Islet precursor cell (in vitro differentiated cells): ENCODE measurements around the gene PTPRM.

Source experiments
- DNase-seq: peaks from one replicate; pipeline ENCODE4 v3.0.0-alpha.2; 2018

The PTPRM gene

DNA sequence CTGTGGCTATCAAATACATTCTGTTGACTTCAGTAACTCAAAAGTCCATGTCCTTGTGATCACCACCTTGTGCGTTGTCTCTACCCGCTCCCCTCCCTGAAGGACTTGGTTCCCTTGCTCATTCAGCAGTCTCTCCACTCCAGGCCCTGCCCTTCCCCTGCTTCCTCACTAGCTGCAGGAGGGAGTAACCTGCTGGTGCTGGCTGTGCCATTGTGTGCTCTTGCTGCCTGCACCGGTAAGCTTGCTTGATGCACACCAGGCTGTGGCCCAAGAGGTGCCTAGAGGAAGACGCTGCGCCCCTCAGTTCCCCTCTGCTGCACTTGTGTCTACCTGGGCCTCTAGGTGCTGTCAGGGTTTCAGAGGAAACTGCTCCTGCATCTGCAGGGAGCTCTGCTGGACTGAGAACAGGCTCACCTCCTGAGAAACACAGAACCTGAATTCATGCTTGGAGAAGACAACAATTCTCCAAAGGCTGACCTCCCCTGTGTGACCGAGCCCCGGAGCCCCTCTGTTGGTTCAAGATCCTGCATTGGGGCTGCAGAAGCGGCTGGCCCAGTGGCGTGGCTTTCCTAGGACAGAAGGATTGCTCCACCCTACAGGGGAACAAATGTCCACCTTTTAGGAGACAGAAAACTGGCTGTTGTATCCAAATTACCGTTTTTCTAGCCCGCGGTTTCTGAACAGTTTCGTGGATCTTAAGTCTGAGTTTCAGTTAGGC, 33.6 kb downstream of the PTPRM start:
- DNase-seq: no peak

- DNase-seq: peak; percentile 89
Measured at GRCh38 chr18:7601246-7601615, 34.1 kb downstream of the PTPRM start.

DNA sequence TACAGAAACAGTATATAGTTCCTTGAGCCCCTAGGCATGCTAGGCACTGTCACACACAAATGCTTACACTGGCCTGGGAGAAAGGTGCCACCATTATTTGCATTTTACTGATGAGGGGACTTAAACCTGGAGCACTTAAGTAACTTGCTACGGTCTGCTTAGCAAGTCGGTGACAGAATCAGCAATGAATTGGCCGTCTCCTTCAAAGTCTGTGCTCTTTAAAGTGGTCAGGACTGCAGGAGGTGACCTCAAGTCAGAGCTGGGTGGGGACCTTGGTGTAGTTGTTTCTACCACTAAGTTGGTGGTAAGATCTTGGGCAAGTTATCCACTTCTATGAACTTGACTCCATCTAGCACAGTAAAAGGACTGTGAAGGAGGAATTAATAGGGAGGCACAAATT, 34.8 kb downstream of the PTPRM start:
- DNase-seq: no peak

DNA sequence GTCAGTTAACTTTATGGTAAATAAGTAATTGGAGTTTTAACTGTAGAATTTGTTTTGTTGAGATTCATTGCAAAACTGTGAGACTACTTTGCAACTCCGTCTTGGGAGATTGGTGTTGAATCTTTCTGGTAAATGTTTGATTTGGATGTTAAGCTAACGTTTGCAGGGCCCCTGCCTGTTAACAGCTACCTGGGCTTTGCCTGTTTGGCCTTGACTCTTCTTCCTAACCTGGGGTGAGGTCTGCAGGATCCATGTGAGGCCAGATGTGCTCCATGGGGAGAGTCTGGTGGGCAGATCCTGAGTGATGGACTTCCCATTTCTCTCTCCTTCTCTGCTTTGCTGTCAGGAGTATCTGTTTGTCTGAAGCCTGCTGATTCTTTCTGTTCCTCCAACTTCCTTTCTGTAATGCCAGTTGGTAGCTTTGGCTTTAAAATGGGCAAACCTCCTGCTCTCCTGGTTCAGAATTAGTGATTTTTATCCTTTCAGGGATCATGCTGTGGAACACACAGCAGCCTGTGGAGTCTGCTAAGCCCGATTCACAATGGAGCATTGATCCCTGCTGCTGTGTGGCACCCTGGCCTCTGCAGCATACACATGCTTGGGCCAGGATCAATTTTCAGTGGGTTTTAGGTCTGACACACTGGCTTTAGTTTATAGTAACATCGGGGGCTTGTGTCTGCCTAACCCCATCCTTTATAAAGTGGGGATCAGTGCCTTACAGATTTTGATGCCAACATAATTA, 36.3 kb downstream of the PTPRM start:
- no peak for DNase-seq

DNA sequence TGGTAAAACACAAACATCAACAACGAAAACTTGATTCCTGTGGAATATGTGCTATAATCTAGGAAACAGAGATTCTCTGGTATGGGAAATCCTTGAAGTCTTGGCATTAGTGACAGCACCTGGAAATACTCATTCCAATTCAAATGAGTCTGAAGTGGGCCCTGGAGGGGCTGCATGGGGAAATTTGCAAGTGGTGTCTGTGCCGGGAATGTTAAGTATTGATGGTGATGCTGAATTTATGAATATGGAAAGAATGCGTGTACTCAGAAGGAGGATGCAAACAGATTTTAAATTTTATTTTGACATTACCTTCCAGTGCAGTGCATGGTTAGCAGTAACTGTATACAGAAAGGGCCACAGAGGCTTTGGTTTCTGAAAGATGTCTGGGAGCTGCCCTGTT, 37.2 kb downstream of the PTPRM start:
- no peak for DNase-seq

- peak; percentile 76 for DNase-seq
Measured at GRCh38 chr18:7605705-7606104, 38.6 kb downstream of the PTPRM start.

DNA sequence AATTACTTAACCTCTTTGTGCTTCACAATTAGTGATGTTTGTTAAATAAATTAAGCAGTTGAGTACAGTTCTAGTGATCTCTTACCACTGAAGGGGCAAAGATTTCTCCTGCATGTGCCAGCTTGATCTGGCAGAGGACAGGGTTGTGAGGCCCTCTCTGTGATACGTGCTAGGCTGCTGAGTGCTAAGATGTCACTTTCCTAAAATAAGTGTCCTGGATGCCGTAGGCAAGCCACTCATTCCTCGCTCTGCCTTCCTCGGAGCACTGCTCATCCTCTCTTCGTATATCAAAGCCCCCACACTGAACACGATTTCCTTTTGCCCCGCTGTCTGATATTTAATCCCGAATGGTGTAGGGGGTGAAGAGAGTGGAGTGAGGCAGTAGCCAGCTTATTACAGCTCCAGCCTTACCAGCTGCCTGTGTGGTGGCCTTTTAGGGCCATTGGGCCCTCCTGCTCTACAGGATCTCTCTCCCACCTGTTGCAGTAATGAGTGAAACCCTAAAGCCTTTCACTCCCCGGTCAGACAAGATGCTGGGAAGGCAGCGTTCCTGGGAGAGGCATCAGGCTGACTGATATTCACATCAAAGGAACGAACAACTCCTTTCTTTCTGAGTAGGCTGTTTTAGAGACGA, 40.5 kb downstream of the PTPRM start:
- DNase-seq: no peak

- no peak for DNase-seq
Measured at GRCh38 chr18:7608174-7608550, 41.0 kb downstream of the PTPRM start.

GRCh38 chr18:7608781-7609201, 41.7 kb downstream of the PTPRM start:
- DNase-seq: no peak

DNA sequence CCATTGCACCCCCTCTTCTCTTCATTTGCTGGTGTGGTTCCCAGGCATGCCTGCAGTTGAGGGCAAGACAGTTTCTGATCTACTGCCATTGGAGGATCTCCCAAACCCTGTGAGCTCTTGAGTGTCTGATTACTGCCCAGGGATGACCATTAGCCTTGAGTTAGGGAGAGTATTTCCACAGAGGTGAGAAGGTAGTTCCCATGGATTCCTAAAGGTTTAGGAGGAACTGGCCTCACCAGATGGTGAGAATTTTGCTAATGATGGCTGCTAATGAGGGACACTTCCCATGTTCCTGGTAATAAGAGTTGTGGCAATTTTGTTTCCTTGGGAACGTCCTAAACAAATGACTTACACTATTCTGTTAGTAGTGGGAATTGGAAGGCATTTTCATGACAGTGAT, 42.5 kb downstream of the PTPRM start:
- no peak for DNase-seq

DNA sequence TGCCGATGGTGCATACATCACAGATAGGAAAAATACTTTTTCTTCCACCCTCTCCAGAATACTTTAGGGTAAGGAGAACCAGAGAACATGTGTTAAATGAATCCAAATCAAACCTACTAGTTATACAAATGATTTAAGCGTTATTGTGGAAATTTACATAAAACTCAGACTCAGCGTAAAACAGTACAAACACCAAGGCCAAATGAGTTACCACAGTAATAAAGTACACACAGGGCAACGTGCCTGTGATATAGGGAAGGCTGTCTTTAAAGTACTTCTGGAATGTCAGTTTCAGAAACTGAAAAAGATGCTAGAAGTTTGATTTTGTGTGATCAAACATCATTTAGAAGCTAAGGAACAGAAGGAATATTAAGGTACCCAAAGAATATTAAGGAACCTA, 46.9 kb downstream of the PTPRM start:
- no peak for DNase-seq

DNA sequence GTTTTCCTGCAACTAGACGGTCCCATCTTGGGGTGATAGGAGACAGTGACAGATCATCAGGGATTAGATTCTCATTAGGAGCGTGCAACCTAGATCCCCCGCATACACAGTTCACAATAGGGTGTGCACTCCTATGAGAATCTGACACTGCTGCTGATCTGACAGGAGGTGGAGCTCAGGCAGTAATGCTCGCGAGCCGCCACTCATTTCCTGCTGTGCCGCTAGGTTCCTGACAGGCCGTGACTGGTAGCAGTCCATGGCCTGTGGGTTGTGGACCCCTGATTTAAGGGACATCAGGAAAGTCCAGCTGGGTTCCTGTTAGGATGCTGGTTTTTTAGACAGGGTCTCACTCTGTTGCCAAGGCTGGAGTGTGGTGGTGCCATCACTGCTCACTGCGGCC, 48.7 kb downstream of the PTPRM start:
- no peak for DNase-seq

- DNase-seq: peak; percentile 67
Measured at GRCh38 chr18:7616661-7617060, 49.5 kb downstream of the PTPRM start.

DNA sequence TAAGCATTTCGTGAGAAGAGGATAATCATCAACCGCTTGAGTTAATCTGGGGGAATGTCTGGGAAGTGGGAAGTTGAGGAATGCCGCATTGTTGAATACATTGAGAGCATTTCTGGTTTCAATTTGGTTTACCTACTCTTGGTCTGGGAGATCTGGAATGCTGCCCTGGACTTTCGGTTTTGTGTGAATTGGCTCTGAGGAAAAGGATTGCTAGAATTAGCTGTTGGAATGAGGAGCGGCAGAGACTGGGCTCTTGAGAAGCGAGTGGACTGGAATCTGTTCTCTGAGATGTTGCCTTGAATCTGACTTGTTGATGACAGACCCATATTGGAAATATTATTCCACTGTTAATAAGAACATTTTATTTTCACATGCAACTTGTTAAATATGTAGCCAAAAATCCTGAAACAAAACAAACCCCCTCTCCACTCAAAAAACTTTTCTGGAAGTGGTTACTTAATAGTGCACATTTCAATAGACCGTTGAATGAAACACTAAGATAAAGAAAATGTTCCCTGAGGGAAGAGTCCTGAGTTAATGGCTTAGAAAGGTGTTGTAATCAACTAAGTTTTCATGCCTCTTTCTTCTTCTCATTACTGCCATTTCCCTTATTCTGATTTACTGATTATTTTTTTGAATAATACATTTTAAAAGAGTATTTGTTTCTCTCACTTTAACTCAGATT, 50.8 kb downstream of the PTPRM start:
- DNase-seq: peak; percentile 86

DNA sequence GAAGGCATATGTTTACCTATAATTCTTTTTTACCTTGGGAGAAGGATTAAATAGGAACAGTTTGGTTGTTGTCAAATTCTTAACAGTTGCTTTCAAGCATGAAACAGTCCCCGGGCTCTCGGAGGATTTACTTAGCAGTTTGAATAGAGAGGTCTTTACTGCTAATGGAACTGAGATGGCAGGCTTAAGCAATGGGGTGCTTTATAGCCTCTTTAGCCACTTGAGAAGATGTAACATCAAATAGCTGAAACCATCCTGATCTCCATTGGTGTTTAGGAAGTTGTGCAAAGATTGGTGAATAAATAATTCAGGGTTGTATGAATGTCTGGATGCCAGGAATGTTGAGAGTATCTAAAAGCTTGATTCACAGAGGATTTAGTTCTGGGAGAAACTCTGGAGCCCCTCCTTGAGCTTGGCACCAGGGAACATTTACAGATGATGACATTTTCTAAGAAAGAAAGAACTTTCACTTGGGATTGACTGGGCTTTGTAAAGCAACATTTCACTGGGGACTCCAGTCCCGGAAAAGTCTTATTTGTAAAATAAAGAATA, 51.9 kb downstream of the PTPRM start:
- DNase-seq: no peak

- DNase-seq: no peak
Measured at GRCh38 chr18:7619676-7620075, 52.6 kb downstream of the PTPRM start.

GRCh38 chr18:7622721-7623120, 55.6 kb downstream of the PTPRM start:
- DNase-seq: no peak

DNA sequence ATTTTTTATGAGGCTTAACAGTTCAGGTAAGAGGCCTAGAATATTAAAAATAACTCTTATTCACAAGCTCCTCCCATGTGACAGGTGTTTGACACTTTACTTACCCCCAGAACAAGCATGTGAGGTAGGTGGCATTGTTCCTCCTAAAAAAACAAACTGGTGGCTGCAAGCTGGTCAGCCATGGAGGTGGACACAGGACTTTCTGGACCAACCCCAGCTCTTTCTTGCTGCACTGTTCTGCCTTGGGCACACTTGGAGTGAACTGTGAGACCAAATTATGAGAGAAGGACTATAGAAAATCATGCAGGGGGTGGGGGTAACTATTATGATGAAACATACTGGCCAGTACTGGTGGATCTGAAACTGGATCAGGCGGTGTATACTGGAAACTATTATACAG, 56.6 kb downstream of the PTPRM start:
- DNase-seq: no peak

- DNase-seq: no peak
Measured at GRCh38 chr18:7624697-7625096, 57.6 kb downstream of the PTPRM start.

GRCh38 chr18:7626175-7626921, 59.2 kb downstream of the PTPRM start:
- DNase-seq: no peak

GRCh38 chr18:7626922-7627440, 59.9 kb downstream of the PTPRM start:
- peak; percentile 87 for DNase-seq

GRCh38 chr18:7629416-7629815, 62.3 kb downstream of the PTPRM start:
- no peak for DNase-seq
